Stimulated activated CD4-positive, alpha-beta T cell treated with anti-CD3 and anti-CD28 coated beads, Interleukin-4, amount 100 ng/mL, for 4 hours (primary cell): ENCODE results near the gene LAMA4.

Experiments
- DNase-seq, 2 experiments: peaks; one replicate each; pipeline ENCODE4 v3.0.0-alpha.2; 2020

Gene LAMA4

DNA sequence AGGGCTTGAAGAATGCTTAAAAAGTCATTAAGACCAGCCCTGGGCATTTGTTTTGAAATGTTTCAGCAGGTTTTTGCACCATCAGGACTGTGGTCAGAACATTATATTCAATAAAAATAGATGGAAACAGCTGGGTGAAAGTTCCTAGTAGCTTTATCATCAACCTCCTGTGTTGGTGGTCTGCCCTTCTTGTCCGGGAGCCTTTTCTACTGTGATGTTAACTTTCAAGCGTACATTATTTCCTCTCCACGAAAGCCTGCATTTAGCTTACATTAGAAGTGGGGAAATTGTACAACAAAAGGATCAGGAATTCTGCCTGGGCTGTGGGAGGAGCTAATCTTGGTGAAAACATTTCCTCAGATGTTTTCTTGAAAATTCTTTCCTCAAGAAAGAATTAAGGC, 71.1 kb downstream of the LAMA4 start:
- no peak for DNase-seq

DNA sequence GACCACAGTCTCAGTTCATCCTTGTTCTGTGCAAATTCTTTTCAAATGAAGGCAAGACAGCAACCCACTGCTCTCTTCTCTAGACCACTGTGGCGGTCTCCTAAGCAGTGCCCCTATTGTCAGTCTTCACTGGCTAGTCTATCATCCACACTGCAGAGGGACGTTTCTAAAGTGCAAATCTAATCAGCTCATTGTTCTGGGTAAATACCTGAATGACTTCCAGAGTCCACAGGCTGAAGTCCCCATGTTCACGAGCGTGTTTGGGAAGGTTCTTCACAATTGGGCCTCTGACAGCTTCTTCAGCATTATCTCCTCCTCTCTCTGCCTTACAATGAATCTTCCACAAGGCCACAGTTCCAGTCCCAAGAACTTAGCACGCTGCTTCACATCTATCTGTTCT, 73.2 kb downstream of the LAMA4 start:
- DNase-seq: no peak

DNA sequence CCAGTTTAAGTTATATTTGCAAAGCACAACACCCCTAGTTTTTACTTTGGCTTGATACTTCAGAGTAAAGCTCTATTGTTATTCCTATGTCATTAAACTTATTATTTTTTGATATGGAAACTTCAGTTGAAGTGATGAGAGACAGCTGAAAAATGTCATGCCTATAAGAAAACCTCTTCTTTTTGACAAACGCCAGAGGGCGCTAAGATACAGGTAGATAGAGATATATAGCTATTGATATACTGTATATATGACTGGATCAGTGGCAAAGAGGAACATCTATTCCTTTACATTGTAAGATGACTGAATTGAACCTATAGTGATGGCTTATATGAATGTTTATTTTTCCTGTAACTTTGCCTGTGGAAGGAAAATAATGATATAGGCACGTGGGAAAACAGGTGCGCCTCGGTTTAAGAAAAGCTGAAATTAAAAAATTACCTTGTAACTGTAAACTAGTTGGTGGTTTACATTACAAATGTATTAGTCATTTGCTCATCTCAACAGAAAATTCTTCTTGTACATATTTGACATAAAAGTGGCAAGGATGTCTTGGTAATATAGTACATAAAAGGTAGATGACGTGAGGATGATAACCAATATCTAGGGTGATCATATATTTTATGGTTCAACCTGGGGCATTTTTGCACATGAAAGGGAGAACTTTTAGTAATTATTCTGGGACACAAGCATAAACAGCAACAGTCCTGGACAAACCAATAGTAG, 74.1 kb downstream of the LAMA4 start:
- peak in 1 of 2 experiments; percentile 9 for DNase-seq

DNA sequence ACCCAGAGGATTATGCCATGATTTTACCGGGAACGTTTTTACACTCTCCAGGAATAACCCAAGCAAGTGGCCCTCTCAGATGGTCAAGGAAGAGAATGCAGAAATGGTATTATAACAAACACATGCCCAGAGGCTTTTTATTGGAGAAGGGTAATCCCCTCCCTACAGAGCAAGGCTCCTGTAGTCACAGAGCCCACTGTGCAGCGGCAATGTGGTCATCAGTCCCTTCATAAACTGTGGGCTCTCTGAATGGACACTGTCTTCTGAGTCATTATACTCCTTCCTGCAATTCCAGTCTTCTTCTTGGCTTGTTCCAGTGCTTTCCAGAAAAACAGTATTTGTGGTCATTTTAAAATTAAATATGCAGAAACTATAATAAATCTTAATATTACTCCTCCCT, 74.7 kb downstream of the LAMA4 start:
- DNase-seq: no peak

DNA sequence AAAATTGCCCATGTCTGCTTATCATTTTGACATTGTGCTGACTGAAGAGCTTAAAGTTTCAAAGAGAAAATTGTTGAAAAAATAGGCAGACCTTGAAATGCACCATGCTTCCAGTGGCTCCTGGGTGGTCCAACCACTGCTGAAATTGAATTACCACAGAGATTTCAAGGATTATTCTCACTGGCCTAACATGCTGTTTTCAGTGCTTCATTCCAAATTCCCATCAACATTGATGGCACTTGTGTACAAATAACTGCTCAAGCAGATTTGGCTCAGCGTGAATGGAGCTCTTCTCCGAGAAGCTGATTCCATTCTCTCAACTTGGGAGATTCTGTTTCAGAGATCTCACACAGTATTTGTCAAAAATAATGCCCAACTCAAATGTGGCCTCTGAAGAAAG, 75.5 kb downstream of the LAMA4 start:
- DNase-seq: no peak

DNA sequence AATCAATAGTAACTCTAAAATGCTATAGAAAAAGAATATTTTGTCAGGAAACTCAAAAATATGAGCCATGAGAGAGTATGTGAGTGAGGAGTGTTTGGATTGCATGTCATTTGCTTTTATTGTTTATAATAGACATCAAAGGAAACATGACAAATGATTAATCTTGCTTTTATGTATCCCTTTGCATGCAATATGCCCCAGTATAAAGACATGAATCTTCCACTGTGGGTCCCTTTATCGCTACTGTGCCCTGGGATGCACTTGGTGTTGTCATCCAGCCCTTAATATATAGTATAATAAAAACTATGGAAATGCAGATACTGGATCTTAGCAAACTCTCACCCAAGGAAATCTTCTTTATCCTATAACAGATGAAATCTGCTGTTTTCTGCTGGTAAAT, 77.3 kb downstream of the LAMA4 start:
- no peak for DNase-seq

DNA sequence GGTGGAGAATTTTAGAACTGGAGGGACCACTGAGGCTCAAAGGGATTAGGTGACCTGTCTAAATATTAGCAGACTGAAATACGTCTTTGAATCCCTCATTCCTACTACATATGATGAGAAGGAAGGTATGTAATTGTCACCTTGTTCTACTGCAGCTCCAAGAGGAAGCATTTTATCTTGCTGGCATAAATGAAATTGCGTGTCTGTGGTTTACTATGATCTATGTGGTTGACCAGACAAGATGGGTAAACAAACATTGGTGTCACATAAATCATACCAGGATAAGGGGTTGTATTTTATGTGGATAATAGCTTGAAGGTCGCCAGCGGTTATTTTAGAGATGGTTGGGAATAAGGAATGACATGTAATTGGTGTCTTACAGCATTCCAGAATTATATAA, 78.2 kb downstream of the LAMA4 start:
- DNase-seq: no peak

DNA sequence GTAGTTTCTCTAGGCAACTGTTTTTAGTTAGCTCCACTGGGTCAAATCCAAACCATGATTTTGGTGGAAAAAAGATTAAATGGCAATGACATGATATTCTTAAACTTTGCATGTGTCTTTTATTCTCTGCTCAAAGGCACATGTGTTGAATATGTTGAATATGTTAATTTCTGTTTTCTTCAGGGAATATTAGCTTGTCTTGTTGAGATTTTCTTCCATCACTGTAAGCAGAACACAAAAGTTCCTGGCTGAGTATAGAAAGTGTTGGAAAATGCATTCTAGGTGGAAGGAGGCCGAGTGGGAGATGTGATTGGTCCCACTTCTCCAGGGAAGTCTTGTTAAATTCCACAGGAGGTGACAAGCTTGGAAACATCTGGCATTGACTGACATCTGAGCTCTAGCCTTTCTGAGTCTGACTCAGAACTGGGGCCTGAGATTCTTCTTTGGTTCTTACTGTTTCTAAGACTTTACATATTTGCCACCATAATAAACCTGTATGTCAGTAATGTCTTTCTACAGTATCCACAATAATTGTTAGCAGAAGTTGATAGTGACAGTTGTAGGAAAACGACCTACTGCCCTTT, 81.1 kb downstream of the LAMA4 start:
- DNase-seq: no peak

DNA sequence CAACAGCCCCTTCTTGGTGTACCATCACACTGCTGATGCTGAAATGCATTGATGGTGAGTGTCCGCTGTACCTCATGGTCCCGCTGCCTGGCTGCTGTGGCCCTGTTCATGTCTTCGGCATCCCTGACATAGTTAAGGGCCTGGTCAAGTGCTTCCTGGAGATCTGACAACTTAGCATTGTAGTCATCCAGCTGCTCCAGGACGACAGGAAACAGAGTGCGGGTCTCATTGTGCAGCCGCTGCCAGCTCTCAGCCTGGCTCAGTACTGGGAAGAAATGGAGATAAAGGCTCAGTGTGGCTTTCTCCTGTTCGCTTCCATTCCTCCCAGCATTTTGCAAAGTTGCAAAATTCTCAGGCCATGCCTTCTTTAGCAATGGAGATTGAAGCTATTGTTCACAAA, 81.8 kb downstream of the LAMA4 start:
- no peak for DNase-seq

DNA sequence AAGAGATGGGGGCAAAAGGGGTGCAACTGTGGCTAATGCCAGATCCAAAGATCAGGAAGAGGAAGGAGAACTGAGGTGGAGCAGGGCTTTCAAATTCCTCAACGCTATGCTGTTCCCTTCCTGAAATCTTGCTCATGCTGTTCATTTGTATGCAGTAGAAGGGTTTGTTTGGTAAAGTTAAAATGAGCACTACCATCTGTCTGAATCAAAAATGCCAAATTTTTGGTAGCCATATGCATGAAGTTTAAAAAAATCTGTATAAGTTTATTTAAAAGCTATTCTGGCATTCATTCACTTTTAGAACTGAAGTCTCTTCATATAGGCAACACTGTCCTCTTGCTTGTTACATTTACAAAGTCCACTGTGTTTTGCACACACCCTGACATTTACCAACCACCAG, 84.8 kb downstream of the LAMA4 start:
- no peak for DNase-seq

DNA sequence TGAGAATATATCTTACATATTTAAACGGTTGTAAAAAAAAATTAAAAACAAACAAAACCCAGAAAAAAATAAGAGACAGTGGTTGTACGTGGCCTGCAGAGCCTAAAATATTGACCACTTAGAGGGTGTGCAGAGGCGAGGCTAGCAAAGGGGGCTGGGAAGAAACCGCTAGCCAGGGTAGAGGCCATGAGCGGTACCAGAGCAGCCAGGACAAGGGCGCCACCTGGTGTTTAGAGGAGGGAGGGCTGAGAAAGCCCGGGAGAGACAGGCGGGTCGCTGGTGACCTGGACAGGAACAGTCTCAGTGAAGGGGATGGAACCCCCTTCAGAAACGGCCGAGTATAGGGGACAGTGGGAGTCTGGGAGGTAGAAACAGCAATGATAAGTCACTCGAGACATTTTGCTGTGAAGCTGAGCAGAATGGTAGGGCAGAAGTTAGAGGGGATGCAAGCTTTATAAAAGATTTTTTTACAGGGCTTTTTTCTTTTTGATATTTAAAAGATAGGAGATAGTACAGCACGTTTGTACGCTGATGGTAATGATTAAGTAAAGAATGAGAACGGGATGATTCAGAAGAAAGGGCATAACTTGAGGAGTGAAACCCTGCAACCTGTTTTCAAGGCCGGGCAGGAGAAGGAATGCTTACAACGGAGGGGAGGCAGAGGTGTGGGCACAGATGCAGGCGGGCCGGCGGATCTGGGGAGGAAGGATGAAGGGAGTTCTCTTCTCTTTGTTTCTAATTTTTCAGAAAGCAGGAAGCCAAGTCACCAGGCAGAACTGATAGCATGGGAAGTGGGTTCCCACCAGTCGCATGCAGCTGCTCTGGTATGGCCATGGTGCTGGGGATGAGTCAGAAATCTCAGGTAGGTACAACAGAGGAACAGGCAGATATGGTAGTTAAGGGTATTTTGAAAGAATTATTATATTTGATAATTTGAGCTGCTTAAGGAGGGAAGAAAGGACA, 90.8 kb downstream of the LAMA4 start:
- DNase-seq: peak; percentile 66 to 74

DNA sequence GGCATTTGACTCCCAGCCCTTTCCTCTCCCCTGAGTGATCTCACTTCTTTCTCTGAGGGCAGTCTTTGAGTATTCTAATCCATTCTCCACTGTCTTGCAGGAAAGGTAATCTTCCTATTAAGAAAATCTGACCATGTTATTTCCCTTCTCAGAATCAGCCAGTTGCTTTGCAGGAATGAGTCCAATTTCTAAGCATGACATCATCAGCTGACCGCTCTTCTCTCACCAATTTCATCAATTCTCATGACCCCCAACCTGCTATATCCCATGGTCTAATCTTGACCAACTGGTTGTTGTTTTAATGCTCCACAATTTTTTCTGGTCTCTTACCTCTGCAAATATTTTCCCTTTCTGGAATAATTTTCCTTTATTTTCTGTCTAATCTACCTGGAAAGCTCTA, 93.6 kb downstream of the LAMA4 start:
- DNase-seq: no peak

DNA sequence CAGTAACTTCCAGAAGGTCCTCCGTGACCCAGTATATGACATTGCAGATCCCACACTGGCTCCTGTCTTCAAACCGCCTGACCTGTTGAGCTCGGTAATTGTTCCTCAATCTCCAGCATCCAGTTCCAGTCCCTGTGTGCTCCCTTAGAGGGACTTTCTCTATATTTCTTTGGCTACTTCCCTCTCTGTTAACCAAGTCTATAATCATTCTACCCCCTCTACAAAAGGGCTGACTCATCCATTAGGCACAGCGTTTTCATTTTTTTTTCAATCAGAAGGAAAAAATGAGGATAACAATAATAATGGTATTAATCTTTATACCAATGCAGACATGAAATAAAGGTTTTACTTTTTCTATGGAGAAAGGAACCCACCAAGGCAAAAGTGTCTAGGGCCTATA, 97.7 kb downstream of the LAMA4 start:
- DNase-seq: no peak

DNA sequence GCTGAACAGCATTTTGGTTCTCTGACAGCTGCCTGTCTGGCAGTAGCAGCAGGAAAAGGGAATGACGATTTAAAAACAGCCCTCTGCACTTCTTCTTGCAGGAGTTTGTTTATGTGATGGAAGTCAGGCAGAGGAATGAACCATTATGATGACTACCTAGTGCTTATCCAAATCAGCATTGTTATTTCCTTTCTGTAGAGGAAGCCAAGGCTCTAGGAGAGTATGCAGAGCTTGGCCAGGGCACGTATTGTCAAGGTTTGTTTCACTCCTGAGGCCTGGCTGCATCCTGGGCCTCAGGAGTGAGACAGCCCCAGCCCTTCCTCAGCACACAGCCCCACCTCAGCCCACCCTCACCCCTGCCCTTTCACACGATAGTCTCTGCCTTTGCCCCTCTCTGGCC, 98.5 kb downstream of the LAMA4 start:
- DNase-seq: no peak

DNA sequence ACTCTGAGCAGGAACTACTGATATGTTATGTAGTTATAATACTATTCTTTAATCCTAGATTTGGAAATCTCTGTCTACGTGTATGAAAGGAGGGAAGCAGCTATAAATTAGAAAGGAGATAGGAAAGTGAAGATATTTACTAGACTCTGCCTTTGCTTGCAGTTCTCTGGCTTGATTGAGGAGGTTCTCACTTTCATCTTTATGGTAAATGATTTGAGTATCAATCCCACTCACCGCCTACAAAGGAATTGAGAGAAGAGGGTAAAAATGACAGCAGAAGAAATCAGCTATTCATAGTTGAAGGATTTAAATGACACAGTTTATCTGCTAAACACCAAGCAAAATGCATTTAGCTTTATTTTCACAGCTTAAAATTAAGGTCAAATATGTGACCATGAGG, 99.7 kb downstream of the LAMA4 start:
- DNase-seq: no peak

DNA sequence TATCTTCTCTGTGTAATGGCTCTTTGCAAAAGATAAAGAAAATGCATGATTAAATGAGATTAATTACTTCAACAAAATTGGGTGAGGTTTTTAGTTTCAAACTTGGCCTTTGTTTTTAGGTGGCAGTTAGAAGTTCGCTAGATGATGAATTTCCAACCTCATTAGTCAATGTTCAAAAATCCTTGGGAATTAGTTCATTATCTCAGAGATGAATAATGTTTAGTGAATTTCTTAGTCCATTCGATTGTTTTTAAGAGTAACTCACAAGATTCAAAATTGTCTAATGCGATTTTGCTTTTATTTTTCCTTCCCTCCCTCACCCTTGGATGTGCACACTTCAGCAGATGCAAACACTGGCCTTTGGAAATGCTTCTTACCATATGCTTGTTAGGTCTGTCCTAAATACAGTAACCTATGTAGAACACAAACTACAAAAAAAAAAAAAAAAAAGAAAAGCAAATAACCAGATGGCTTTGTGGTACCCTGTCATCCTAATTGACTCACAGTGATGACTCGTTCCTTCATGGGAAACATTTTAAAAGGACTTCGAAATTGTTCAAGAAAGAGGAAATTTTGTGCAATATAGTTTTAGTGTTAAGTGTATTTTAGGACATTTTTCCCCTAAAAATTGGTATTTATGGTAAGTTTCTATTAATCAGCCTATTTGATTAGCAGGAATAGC, 100.3 kb downstream of the LAMA4 start:
- DNase-seq: no peak

DNA sequence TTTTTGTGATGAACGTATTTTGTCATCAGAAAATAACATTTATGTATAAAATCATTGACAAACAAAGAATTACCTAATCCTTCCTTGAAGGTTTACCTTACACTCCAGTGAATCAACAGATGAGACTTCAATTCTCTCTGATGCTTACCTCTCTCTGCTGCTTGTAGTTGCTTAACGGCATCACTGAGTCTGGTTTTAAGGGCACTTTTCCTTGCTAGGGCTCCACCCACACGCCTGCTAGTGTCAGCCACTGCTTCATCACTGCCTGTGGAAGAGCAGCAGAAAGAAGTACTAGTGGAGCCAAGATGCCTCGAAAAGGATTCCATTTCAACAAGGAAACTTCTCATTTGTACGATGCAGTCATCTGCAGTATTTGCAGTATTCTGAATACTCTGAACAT, 104.0 kb downstream of the LAMA4 start:
- no peak for DNase-seq

DNA sequence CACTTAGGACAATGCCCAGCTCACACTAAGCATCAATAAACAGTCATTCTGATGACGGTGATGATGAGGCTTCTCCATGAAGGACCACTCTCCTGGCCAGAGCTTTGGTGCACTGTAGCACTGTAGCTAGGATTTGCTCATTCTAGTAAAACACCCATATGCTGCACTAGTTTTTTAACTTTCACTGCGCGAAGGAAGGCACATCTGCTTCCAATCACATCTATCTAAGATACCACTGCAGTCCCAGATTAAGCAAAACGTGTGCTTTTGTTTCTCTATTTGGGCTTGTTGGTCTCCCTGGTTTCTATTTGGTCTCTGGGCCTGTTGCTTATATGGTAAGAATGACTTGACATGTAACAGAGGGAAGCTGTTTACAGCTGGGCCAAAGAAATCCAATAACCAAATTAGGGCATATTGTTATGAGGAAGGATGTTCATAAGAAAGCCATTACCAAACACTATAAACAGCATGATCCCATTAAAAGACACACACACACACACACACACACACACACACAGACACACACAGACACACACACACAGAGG, 104.6 kb downstream of the LAMA4 start:
- DNase-seq: no peak

DNA sequence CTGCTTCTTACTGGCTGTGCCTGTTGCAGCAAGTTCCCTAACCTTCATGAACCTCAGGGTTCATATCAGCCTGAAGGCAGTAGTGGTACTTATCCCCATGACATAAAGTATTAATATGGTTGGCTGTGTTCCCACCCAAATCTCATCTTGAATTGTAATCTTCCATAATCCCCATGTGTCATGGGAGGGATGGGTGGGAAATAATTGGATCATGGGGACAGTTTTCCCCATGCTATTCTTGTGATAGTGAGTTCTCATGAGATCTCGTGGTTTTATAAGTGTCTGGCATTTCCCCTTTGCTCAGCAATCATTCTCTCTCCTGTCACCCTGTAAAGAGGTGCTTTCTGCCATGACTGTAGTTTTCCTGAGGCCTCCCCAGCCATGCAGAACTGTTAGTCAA, 105.1 kb downstream of the LAMA4 start:
- no peak for DNase-seq

DNA sequence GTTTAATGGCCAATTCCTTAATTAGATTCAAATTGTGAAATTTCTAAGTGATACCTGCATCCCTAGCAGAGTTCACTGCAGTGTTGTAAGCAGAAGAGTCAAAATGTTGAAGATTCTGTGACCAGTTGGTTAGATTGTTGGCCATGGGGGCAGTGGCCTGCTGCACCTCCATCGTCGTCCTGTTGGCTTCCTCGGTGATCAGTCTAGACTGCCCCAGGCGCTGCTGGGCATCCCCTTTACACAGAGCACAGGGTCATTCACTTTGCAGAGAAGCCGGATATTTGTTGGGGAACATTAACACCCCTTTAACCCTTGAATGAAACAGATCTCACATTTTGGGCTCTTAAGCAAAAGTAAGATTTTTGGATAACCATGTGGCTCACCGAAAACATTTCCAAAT, 106.3 kb downstream of the LAMA4 start:
- no peak for DNase-seq

DNA sequence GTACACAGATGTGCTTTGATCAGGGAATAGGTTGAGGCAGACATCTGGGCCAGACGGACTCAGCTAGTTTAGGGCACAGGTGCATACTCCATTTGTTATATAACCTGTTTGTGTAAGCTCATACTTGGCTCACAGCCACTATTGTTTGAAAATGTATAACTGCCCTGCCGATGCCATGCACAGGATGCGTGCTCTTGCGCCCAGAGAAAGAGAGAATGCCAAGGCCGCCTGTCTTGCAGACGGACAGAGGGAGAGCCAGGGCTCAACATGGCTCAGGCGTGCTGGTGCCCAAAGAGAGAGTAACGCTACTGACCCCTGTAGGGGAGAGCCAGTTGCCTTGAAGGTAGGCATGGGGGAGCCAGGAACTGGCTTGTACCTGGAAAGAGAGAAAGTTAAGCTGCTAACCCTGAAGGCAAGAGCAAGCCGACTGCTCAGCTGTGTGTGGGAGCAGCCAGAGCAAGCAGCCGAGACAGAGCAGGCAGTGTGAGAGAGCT, 109.2 kb downstream of the LAMA4 start:
- no peak for DNase-seq

DNA sequence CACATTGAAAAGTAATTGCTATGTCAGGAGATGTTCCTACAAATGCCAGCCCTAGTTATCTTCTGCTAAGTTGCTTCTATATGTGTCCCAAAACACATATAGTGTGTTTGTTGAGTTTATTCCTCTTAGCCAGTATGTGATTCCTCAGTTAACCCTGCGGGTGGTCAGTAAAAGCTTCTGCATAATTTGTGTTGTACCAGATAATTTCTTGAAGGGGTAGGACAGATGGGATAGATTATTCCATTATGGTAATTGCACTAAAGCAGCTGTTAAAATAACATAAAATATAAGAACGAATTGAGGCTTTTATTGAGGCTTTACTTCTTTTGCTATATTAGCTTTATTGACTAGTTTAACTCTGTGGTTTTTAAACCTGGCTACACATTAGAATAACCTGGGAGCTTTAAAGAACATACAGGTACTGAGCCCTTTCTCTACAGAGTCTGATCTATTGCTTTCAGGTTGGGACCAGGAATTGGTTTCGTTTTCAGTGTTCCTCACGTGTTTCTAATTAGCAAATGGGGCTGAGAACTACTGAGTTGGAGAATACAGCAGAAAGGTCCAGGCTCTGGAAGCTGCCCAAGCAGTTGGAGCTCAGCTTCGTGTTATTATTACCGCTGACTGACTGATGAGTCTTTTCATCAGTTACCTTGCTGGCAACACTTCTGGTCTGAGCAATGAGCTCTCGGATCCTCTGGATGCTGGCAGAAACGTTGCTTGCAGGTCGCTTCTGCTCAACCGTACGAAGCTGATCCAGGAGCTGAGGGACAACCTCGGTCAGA, 110.0 kb downstream of the LAMA4 start:
- no peak for DNase-seq
